ENCODE results near the gene MB.

MB gene

DNA sequence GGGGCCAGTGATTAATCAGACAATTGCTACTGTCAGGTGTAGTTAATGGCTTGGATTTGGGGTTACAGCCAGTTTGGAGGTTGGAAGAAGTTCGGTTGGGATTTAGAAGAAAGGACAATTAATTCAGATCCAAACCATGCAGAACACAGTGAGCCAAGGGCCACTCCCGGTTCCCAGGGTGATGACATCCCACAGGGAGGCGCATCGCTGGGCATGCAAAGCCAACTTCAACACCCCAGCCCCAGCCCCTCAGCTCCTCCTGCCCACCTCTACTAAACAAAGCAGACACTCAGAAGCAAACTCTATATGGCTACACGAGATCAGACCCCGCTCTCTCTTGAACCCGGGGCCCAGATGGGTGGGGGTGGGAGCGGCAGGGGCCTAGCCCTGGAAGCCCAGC, 10.2 kb downstream of the MB start:
- TF ChIP-seq, protein P1, sequence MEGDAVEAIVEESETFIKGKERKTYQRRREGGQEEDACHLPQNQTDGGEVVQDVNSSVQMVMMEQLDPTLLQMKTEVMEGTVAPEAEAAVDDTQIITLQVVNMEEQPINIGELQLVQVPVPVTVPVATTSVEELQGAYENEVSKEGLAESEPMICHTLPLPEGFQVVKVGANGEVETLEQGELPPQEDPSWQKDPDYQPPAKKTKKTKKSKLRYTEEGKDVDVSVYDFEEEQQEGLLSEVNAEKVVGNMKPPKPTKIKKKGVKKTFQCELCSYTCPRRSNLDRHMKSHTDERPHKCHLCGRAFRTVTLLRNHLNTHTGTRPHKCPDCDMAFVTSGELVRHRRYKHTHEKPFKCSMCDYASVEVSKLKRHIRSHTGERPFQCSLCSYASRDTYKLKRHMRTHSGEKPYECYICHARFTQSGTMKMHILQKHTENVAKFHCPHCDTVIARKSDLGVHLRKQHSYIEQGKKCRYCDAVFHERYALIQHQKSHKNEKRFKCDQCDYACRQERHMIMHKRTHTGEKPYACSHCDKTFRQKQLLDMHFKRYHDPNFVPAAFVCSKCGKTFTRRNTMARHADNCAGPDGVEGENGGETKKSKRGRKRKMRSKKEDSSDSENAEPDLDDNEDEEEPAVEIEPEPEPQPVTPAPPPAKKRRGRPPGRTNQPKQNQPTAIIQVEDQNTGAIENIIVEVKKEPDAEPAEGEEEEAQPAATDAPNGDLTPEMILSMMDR (IDR thresholded peaks at IDR 0.05; ENCODE audit: extremely low read depth, insufficient read depth, missing control alignments): no peak
- DNase-seq (ENCODE audit: low spot score): no peak
- in situ Hi-C loops (cut with MboI; ENCODE audit: low pct_unique_long_range_greater_than_20kb, low sequenced_read_pairs, unreplicated experiment): loop anchor here (25.0 kb wide), 1 partner anchor 505 kb away; no protein-coding TSS in a partner anchor

- TF ChIP-seq, protein P1 (IDR thresholded peaks at IDR 0.05; ENCODE audit: extremely low read depth, insufficient read depth, missing control alignments): no peak
- in situ Hi-C loops (cut with MboI; ENCODE audit: low pct_unique_long_range_greater_than_20kb, low sequenced_read_pairs, unreplicated experiment): loop anchor here (25.0 kb wide), 1 partner anchor 506 kb away; no protein-coding TSS in a partner anchor
- DNase-seq (ENCODE audit: low spot score): no peak
Observed at GRCh38 chr22:35605851-35606481, 11.2 kb downstream of the MB start.

DNA sequence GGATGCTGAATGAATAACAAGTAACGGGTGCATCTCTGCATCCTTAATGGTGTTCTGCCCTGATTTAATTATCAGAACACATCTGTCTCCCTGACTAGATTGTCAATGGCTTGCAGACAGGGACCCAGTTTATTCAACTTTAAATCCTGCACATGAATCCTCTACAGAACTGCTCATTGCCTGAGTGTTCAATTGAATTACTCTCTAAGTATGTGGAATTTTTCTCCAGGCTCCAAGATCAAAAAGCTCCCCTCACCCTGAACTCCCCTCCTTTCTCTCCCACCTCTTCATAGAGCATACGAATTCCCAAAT, 11.8 kb downstream of the MB start:
- in situ Hi-C loops (cut with MboI; ENCODE audit: low pct_unique_long_range_greater_than_20kb, low sequenced_read_pairs, unreplicated experiment): loop anchor here (25.0 kb wide), 1 partner anchor 507 kb away; no protein-coding TSS in a partner anchor
- DNase-seq (ENCODE audit: low spot score): no peak
- TF ChIP-seq, protein P1 (IDR thresholded peaks at IDR 0.05; ENCODE audit: extremely low read depth, insufficient read depth, missing control alignments): no peak

GRCh38 chr22:35604621-35605368, 12.3 kb downstream of the MB start:
- in situ Hi-C loops (cut with MboI; ENCODE audit: low pct_unique_long_range_greater_than_20kb, low sequenced_read_pairs, unreplicated experiment): loop anchor here (25.0 kb wide), 1 partner anchor 508 kb away; no protein-coding TSS in a partner anchor

DNA sequence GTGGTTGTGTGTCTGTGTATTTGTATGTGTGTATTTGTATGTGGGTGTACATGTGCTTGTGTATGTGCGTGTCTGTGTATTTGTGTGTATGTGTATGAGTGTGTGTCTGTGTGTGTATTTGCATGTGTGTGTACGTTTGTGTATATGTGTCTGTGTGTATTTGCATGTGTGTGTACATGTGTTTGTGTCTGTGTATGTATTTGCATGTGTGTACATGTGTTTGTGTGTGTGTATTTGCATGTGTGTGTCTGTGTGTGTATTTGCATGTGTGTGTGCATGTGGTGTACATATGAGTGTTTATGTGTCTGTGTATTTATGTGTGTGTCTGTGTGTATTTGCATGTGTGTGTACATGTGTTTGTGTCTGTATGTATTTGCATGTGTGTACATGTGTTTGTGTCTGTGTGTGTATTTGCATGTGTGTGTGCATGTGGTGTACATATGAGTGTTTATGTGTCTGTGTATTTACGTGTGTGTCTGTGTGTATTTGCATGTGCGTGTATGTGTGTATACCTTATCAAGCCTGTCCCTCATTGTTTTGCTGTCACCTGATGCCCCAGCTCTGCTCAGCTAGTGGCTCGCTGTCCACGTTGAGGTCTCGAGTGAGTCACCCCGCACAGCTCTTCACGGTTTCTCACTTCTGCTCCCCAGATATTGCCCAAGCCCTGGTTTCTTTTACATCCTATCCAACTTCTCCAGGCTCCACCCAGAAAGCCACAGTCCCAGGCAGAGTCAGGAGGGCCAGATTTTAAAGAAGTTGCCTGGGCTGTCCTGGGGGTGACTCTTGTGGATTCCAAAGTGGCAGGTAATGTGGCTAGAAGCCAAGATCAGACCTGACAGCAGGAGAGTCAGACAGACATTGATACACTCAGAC, 15.2 kb downstream of the MB start:
- TF ChIP-seq, protein P1 (IDR thresholded peaks at IDR 0.05; ENCODE audit: extremely low read depth, insufficient read depth, missing control alignments): no peak
- DNase-seq (ENCODE audit: low spot score): no peak
- in situ Hi-C loops (cut with MboI; ENCODE audit: low pct_unique_long_range_greater_than_20kb, low sequenced_read_pairs, unreplicated experiment): loop anchor here (25.0 kb wide), 1 partner anchor 510 kb away; no protein-coding TSS in a partner anchor

More at GRCh38 chr22:35604621-35605368, 12.3 kb downstream of the MB start:
- TF ChIP-seq, protein P1 (IDR thresholded peaks at IDR 0.05; ENCODE audit: extremely low read depth, insufficient read depth, missing control alignments): no peak
- DNase-seq (ENCODE audit: low spot score): no peak

GRCh38 chr22:35601013-35601580, 16.0 kb downstream of the MB start:
- DNase-seq (ENCODE audit: low spot score): no peak
- in situ Hi-C loops (cut with MboI; ENCODE audit: low pct_unique_long_range_greater_than_20kb, low sequenced_read_pairs, unreplicated experiment): loop anchor here (25.0 kb wide), 1 partner anchor 511 kb away; no protein-coding TSS in a partner anchor
- TF ChIP-seq, protein P1 (IDR thresholded peaks at IDR 0.05; ENCODE audit: extremely low read depth, insufficient read depth, missing control alignments): no peak
